HG02588 (cell line): Measurements from ENCODE around the gene GNPTG.
"Not testable (repeated sequence)": the region's sequence is repeated elsewhere in the genome, so short reads cannot be mapped to it uniquely, and the experiment has no call there.

Source experiments
- ATAC-seq: cut with Tn5 transposase; IDR thresholded peaks from one replicate; pipeline ENCODE4 v1.9.1; 2021; ENCODE audit warnings: mild to moderate bottlenecking, moderate library complexity; ENCODE audit not compliant: unreplicated experiment

The GNPTG gene

GRCh38 chr16:1318268-1318545 is 33.5 kb upstream of the GNPTG start:
- ATAC-seq = no peak

GRCh38 chr16:1319041-1319440 is 32.7 kb upstream of the GNPTG start:
- no peak for ATAC-seq

- ATAC-seq = no peak
Measured at GRCh38 chr16:1320097-1320496, 31.6 kb upstream of the GNPTG start.

- no peak for ATAC-seq
Measured at GRCh38 chr16:1320658-1321240, 31.0 kb upstream of the GNPTG start.

- ATAC-seq = no peak
Measured at GRCh38 chr16:1322407-1322806, 29.3 kb upstream of the GNPTG start.

- ATAC-seq = no peak
Measured at GRCh38 chr16:1323296-1324239, 28.2 kb upstream of the GNPTG start.

- ATAC-seq = no peak
Measured at GRCh38 chr16:1324286-1324826, 27.4 kb upstream of the GNPTG start.

GRCh38 chr16:1325261-1325660 is 26.5 kb upstream of the GNPTG start:
- ATAC-seq = no peak

GRCh38 chr16:1325673-1326371 is 25.9 kb upstream of the GNPTG start:
- ATAC-seq = no peak

- no peak for ATAC-seq
Measured at GRCh38 chr16:1326391-1326790, 25.3 kb upstream of the GNPTG start.

- no peak for ATAC-seq
Measured at GRCh38 chr16:1326946-1327618, 24.6 kb upstream of the GNPTG start.

- no peak for ATAC-seq
Measured at GRCh38 chr16:1327619-1327947, 24.1 kb upstream of the GNPTG start.

- ATAC-seq = not testable (repeated sequence)
Measured at GRCh38 chr16:1328136-1328535, 23.6 kb upstream of the GNPTG start.

GRCh38 chr16:1328961-1329360 is 22.8 kb upstream of the GNPTG start:
- not testable (repeated sequence) for ATAC-seq

- ATAC-seq = no peak
Measured at GRCh38 chr16:1330260-1330914, 21.3 kb upstream of the GNPTG start.

GRCh38 chr16:1330931-1331711 is 20.6 kb upstream of the GNPTG start:
- ATAC-seq = no peak

- ATAC-seq = no peak
Measured at GRCh38 chr16:1331712-1332617, 19.8 kb upstream of the GNPTG start.

- ATAC-seq = no peak
Measured at GRCh38 chr16:1332618-1333148, 19.0 kb upstream of the GNPTG start.
